ENCODE results near the gene GPR82. TPM values are rescaled to one million over a fixed set of nuclear protein-coding genes. Genes with fewer than 3 reads are reported as not detected.

GPR82 gene
- total RNA-seq, 2 experiments from 2014 or later = not detected

DNA sequence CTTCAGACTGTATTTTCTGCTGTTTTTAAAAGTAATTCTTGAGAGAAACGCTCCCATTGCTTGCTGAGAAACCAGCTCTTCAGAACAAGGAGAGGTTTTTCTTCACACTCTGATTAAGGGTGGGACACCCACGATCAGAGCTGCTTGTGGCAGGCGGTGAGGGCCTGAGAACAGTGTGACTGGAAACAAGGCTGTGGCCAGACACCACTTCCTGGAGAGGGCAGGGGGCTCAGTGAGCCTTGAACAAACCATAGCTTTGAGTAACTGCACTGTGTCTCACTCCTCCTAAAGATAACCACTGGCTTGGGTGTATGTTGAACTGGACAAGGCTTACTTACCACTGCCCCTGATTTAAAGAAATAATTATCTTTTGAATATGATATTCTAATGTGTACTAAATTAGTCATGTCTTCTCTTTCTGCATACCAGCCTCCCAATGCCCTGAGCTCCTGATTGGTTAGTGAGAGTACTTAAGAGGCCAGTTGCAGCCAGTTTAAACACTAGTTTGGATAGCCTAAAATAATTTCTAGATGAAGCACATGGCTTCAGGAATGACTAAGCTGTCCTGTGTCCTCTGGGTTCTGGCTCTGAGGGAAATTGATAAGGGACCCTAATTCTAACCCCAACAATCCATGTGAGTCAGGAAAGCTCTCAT is 3.7 kb upstream of the GPR82 start:
- peaks cover 62% of the 10 kb centered on the region for H3K36me3 Mint-ChIP-seq (ENCODE audit: low read depth)
- peaks cover 3% of the 10 kb centered on the region for H3K36me3 ChIP-seq (ENCODE audit: insufficient read depth, low read length)
- ATAC-seq (ENCODE audit: poor library complexity) (peak; percentile 51), DNase-seq (peak in 10 of 14 experiments; percentile 1 to 71 (median 18))
- H3K9me3 Mint-ChIP-seq = no peaks in the 10 kb centered on the region
- H3K27me3 Mint-ChIP-seq = no peaks in the 10 kb centered on the region
- ChIA-PET POLR2A (no interaction called here), CTCF (no interaction called here)
- no peak overlapping the region for H3K4me3 ChIP-seq (ENCODE audit: low read length)
- H3K27me3 ChIP-seq (ENCODE audit: control insufficient read depth in 1 of 2, insufficient read depth in 2 of 2, low read length in 2 of 2) = no peaks in the 10 kb centered on the region
- H3K9me3 ChIP-seq (ENCODE audit: control insufficient read depth in 1 of 2, insufficient read depth in 1 of 2, low read length in 2 of 2) = peaks cover 8 to 27% of the 10 kb centered on the region in 2 experiments
- peaks cover 33% of the 10 kb centered on the region for H3K4me1 ChIP-seq (ENCODE audit: insufficient read depth, low read length)
- intact Hi-C loops (cut with DNase I, micrococcal nuclease) = no loop called here
- H3K27ac Mint-ChIP-seq = no peak overlapping the region
- H3K4me1 Mint-ChIP-seq (ENCODE audit: low read depth) = peaks cover 26% of the 10 kb centered on the region
- no peak overlapping the region for H3K4me3 Mint-ChIP-seq
- TF ChIP-seq, protein P1, sequence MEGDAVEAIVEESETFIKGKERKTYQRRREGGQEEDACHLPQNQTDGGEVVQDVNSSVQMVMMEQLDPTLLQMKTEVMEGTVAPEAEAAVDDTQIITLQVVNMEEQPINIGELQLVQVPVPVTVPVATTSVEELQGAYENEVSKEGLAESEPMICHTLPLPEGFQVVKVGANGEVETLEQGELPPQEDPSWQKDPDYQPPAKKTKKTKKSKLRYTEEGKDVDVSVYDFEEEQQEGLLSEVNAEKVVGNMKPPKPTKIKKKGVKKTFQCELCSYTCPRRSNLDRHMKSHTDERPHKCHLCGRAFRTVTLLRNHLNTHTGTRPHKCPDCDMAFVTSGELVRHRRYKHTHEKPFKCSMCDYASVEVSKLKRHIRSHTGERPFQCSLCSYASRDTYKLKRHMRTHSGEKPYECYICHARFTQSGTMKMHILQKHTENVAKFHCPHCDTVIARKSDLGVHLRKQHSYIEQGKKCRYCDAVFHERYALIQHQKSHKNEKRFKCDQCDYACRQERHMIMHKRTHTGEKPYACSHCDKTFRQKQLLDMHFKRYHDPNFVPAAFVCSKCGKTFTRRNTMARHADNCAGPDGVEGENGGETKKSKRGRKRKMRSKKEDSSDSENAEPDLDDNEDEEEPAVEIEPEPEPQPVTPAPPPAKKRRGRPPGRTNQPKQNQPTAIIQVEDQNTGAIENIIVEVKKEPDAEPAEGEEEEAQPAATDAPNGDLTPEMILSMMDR (IDR thresholded peaks at IDR 0.05) = no peak
- no peak overlapping the region for H3K27ac ChIP-seq (ENCODE audit: low read depth in 1 of 2, low read length in 2 of 2)

DNA sequence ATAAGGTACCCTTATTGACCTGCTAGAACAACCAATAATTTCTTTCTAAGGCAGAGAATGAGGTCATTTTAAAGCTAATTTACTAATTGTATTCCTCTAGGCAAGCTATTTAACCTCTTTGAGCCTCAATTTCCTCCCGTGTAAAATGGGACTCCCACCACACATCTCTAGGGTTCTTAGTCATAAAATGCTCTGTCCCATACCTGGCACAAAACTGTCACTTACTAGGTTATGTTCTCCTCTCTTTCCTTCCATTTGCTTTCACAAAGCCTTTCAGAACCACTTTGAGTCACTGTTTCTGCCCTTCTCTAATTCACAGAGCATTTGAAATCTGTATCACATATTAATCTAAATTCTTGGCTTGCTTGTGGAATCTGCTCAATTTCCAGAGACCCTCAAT is 2.4 kb upstream of the GPR82 start:
- no peak overlapping the region for H3K4me3 Mint-ChIP-seq
- intact Hi-C loops (cut with DNase I, micrococcal nuclease) = no loop called here

DNA sequence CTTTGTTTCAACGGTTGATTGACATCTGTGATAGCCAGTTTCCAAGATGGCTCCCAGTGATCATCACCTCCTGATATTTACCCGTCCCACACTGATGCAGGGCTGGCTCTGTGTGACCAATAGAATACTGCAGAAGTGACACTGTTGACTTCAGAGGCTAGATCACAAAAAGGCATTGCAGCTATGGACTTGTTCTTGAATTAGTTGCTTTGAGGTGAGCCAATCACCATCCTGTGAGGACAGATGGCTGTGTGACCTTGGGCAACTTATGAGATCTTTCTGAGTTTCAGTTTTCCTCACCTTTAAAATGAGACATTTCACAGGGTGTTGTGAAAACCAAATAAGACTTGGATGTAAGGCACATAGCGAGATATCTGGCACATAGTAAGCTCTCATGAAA is 1.8 kb upstream of the GPR82 start:
- peaks cover 50% of the 10 kb centered on the region for H3K36me3 Mint-ChIP-seq (ENCODE audit: low read depth)
- ATAC-seq (ENCODE audit: poor library complexity) (no peak), DNase-seq (no peak)
- Histone ChIP-seq H3K4me1 (ENCODE audit: insufficient read depth, low read length) (peaks cover 23% of the 10 kb centered on the region), H3K9me3 (ENCODE audit: control insufficient read depth in 1 of 2, insufficient read depth in 1 of 2, low read length in 2 of 2) (peaks cover 4 to 24% of the 10 kb centered on the region in 2 experiments), H3K27ac (ENCODE audit: low read depth in 1 of 2, low read length in 2 of 2) (no peak overlapping the region), H3K4me3 (ENCODE audit: low read length) (no peak overlapping the region), H3K27me3 (ENCODE audit: control insufficient read depth in 1 of 2, insufficient read depth in 2 of 2, low read length in 2 of 2) (no peaks in the 10 kb centered on the region), H3K36me3 (ENCODE audit: insufficient read depth, low read length) (peaks cover 3% of the 10 kb centered on the region)
- ChIA-PET POLR2A (interaction anchor here (0.7 kb wide), 1 partner anchor 164 kb away, joined by 3 read pairs; no protein-coding TSS in a partner anchor), CTCF (no interaction called here)
- H3K9me3 Mint-ChIP-seq = no peaks in the 10 kb centered on the region
- intact Hi-C loops (cut with DNase I, micrococcal nuclease) = no loop called here
- H3K4me3 Mint-ChIP-seq = no peak overlapping the region
- TF ChIP-seq, protein P1 (IDR thresholded peaks at IDR 0.05) = no peak
- no peaks in the 10 kb centered on the region for H3K27me3 Mint-ChIP-seq
- peaks cover 13% of the 10 kb centered on the region for H3K4me1 Mint-ChIP-seq (ENCODE audit: low read depth)
- no peak overlapping the region for H3K27ac Mint-ChIP-seq

More for the DNA sequence above, 2.4 kb upstream of the GPR82 start:
- no peaks in the 10 kb centered on the region for H3K27me3 Mint-ChIP-seq
- Histone ChIP-seq H3K9me3 (ENCODE audit: control insufficient read depth in 1 of 2, insufficient read depth in 1 of 2, low read length in 2 of 2) (peaks cover 8 to 27% of the 10 kb centered on the region in 2 experiments), H3K27me3 (ENCODE audit: control insufficient read depth in 1 of 2, insufficient read depth in 2 of 2, low read length in 2 of 2) (no peaks in the 10 kb centered on the region), H3K27ac (ENCODE audit: low read depth in 1 of 2, low read length in 2 of 2) (no peak overlapping the region), H3K4me3 (ENCODE audit: low read length) (no peak overlapping the region), H3K36me3 (ENCODE audit: insufficient read depth, low read length) (peaks cover 3% of the 10 kb centered on the region), H3K4me1 (ENCODE audit: insufficient read depth, low read length) (peaks cover 29% of the 10 kb centered on the region)
- DNase-seq = no peak
- no peak for ATAC-seq (ENCODE audit: poor library complexity)
- POLR2A ChIA-PET = interaction anchor here (0.7 kb wide), 1 partner anchor 163 kb away, joined by 3 read pairs; no protein-coding TSS in a partner anchor
- H3K9me3 Mint-ChIP-seq = no peaks in the 10 kb centered on the region
- TF ChIP-seq, protein P1 (IDR thresholded peaks at IDR 0.05) = no peak
- H3K36me3 Mint-ChIP-seq (ENCODE audit: low read depth) = peaks cover 53% of the 10 kb centered on the region
- CTCF ChIA-PET = no interaction called here
- H3K4me1 Mint-ChIP-seq (ENCODE audit: low read depth) = peaks cover 19% of the 10 kb centered on the region
- no peak overlapping the region for H3K27ac Mint-ChIP-seq
